GM23248 (cell line): ENCODE data around the gene MPDU1. TPM values are rescaled to one million over a fixed set of nuclear protein-coding genes. Genes with fewer than 3 reads are reported as not detected.

Source experiments
- DNase-seq: peaks from one replicate; pipeline ENCODE4 v3.0.0-alpha.2; 2015
- H2AFZ ChIP-seq: fragments of 200-600 bp; sonication (generic); 2 replicates; pipeline ENCODE4 v1.6.1; 2016; ENCODE audit warnings: antibody characterized with exemption
- H3F3A ChIP-seq: fragments of 200-600 bp; sonication (generic); 2 replicates; pipeline ENCODE4 v1.6.1; 2016; ENCODE audit warnings: mild to moderate bottlenecking, antibody characterized with exemption, mixed run types; ENCODE audit not compliant: insufficient read depth
- H3K27ac ChIP-seq: fragments of 200-600 bp; sonication (generic); 2 replicates; pipeline ENCODE4 v1.5.1; 2016; ENCODE audit warnings: mild to moderate bottlenecking
- H3K27me3 ChIP-seq: fragments of 200-600 bp; sonication (generic); replicated peaks from 2 replicates; pipeline ENCODE4 v1.6.1; 2016; ENCODE audit warnings: mild to moderate bottlenecking; ENCODE audit not compliant: insufficient read depth
- H3K36me3 ChIP-seq: fragments of 200-600 bp; sonication (generic); 2 replicates; pipeline ENCODE4 v1.6.1; 2016; ENCODE audit warnings: low read depth, mild to moderate bottlenecking
- H3K4me1 ChIP-seq: fragments of 200-600 bp; sonication (generic); 2 replicates; pipeline ENCODE4 v1.6.1; 2016; ENCODE audit warnings: mild to moderate bottlenecking; ENCODE audit not compliant: insufficient read depth
- H3K4me2 ChIP-seq: fragments of 200-600 bp; sonication (generic); one replicate; pipeline ENCODE4 v1.6.1; 2016; ENCODE audit warnings: mild to moderate bottlenecking; ENCODE audit not compliant: unreplicated experiment
- H3K4me3 ChIP-seq: fragments of 200-600 bp; sonication (generic); 2 replicates; pipeline ENCODE4 v1.5.1; 2016; ENCODE audit warnings: mild to moderate bottlenecking
- H3K79me2 ChIP-seq: fragments of 200-600 bp; sonication (generic); 2 replicates; pipeline ENCODE4 v1.6.1; 2016; ENCODE audit warnings: mild to moderate bottlenecking; ENCODE audit not compliant: insufficient read depth
- H3K9ac ChIP-seq: fragments of 200-600 bp; sonication (generic); 2 replicates; pipeline ENCODE4 v1.6.1; 2016; ENCODE audit warnings: mild to moderate bottlenecking
- H3K9me2 ChIP-seq: fragments of 200-600 bp; sonication (generic); 2 replicates; pipeline ENCODE4 v1.6.1; 2016; ENCODE audit warnings: mixed run types, mild to moderate bottlenecking, moderate library complexity; ENCODE audit not compliant: insufficient read depth
- H3K9me3 ChIP-seq: fragments of 200-600 bp; sonication (generic); one replicate; pipeline ENCODE4 v1.6.1; 2017; ENCODE audit warnings: low read depth
- H4K20me1 ChIP-seq: fragments of 200-600 bp; sonication (generic); 2 replicates; pipeline ENCODE4 v1.6.0; 2016; ENCODE audit not compliant: insufficient read depth
- EZH2 ChIP-seq: fragments of 200-600 bp; sonication (generic); IDR thresholded peaks from 2 replicates; pipeline ENCODE4 v1.6.1; 2018; ENCODE audit warnings: antibody characterized with exemption, mild to moderate bottlenecking; ENCODE audit not compliant: insufficient read depth, poor library complexity, severe bottlenecking
- EZH2phosphoT487 ChIP-seq: fragments of 200-600 bp; sonication (generic); IDR thresholded peaks from 2 replicates; pipeline ENCODE4 v1.6.1; 2018; ENCODE audit warnings: antibody characterized with exemption, moderate library complexity, mild to moderate bottlenecking, low read depth; ENCODE audit not compliant: insufficient read depth
- WGBS, 2 experiments: methylation state at CpG; one replicate each; pipeline ENCODE4 v1.1.6; 2015 to 2017; ENCODE audit warnings: low lambda C conversion rate in 2 of 2, low coverage in 1 of 2; ENCODE audit errors: missing lambda C conversion rate in 2 of 2; 5-methylcytosine and 5-hydroxymethylcytosine counted together
- in situ Hi-C: fragments of 300-500 bp; cut with MboI; formaldehyde crosslinking; loops from 2 replicates; pipeline ENCODE4 v1.15.0; 2020
- polyA plus RNA-seq: library from polyadenylated mRNA; unstranded; fragments of >200 nt; fragmentation: Nextera tagmentation; extraction: Ambion mirVana; gene quantifications from 2 replicates; pipeline ENCODE4 v1.2.1, GENCODE V29; 2016
- total RNA-seq: library from RNA; depleted of rRNA; stranded (reverse); fragments of >200 nt; shearing (Covaris generic); gene quantifications from 2 replicates; pipeline ENCODE4 v1.2.3, GENCODE V29; 2014

The MPDU1 gene
- total and polyA plus RNA-seq, 2 experiments from 2014 or later: 65.9 to 195 TPM

DNA sequence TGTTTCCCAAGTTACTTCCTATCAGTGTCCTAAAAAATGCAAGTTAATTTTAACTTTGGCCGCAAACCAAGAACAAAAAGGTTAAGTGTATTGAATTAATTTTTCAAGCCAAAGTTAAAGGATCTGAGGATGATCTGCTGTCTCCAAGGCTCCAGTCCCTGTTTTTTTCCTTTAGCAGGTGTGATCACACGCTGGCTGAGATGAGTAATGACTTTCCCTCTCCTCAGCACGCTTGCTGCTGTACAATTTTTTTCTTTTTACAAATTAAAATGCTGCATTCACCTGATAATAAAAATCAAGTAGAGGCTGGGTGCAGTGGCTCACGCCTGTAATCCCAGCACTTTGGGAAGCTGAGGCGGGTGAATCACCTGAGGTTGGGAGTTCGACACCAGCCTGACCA lies 38.7 kb upstream of the MPDU1 start:
- no peaks in the 10 kb centered on the region for H3K36me3 ChIP-seq
- no peaks in the 10 kb centered on the region for H4K20me1 ChIP-seq
- no peak overlapping the region for H3K9ac ChIP-seq
- WGBS, 2 experiments: 64 to 66% methylated on average over 6 of the region's 6 CpGs
- in situ Hi-C loops: no loop called here
- no peaks in the 10 kb centered on the region for H3K79me2 ChIP-seq
- TF ChIP-seq EZH2 (no peak), EZH2phosphoT487 (no peak)
- no peak overlapping the region for H3K27ac ChIP-seq
- no peaks in the 10 kb centered on the region for H3K4me1 ChIP-seq
- H3K4me2 ChIP-seq: no peak overlapping the region
- no peaks in the 10 kb centered on the region for H3K27me3 ChIP-seq
- no peak overlapping the region for H3K4me3 ChIP-seq
- 0 out of 2 replicates have a peak, but pooled peaks cover 1% of the 10 kb centered on the region for H3F3A ChIP-seq
- H2AFZ ChIP-seq: no peak overlapping the region
- DNase-seq: no peak
- H3K9me3 ChIP-seq: no peaks in the 10 kb centered on the region
- H3K9me2 ChIP-seq: no peaks in the 10 kb centered on the region

DNA sequence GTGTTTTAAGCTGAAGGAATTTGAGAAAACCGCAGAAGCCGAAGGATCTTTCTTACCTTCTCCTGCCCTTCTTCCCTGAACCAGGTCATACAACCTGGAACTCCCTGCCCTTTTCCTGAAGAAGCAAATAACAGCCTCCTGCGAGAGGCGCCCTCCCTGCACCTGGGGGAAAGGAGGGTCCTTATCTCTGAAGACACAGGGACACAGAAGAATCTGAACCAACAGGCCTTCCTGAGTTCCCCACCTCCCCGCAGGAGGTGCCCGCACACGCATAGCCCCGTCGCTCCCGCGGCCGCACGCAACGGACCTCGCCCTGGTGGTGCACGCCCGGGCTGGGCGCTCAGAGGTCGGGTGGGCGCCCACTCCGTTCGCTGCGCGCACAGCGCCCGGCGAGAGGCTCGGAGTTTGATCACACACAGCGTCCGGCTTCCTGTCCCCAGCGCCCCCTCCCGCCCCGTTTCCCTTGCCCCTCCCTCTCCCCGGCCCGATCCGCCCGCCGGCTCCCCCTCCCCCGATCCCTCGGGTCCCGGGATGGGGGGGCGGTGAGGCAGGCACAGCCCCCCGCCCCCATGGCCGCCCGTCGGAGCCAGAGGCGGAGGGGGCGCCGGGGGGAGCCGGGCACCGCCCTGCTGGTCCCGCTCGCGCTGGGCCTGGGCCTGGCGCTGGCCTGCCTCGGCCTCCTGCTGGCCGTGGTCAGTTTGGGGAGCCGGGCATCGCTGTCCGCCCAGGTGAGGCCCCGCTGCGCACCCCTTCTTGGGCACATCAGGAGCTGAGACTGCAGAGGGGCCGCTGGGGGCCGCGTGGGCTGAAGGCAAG lies 34.9 kb upstream of the MPDU1 start, which contains the start of gene TNFSF12:
Gene TNFSF12 (plus strand): TSS at position 474 of the 816 bp plus-strand sequence. CDS start 96 bp downstream, at position 570.
- no peak for TF ChIP-seq EZH2phosphoT487
- no peak for TF ChIP-seq EZH2
- in situ Hi-C loops: no loop called here
- no peak within 1 kb of the TSS for H3K27ac ChIP-seq

DNA sequence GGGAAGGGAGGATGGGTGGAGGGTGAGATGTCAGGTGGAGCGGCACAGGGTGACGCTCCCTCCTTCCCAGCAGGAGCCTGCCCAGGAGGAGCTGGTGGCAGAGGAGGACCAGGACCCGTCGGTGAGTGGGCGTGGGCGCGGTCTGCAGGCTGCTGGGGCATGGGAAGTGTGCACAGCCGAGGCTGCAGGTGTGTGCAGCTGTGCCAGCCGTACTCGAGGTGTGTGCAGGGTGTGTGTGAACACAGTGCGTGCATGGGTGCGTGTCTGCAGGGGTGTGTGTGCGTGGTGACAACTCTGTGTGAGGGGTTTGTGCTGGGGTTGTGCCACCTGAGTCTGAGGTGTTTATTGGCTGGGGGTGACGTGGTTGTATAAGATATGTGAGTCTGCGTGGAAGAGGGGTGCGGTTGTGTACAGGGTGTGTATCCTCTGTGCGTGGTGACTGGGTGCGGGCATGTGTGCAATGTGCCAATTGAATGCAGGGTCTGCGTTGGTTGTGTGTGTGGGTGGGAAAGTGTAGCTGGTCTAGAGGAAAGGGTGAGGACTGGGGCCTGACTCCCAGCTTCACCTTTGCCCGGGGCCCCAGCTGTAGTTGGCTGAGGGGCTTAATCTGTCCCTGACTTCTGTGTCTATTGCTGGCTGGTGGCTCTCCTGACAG lies 34.1 kb upstream of the MPDU1 start:
- TF ChIP-seq EZH2 (no peak), EZH2phosphoT487 (no peak)
- H3K27me3 ChIP-seq: no peaks in the 10 kb centered on the region
- in situ Hi-C loops: no loop called here
- peak overlapping the region; percentile 87 for H2AFZ ChIP-seq
- H3K9me3 ChIP-seq: no peaks in the 10 kb centered on the region
- no peak overlapping the region for H3K27ac ChIP-seq
- no peaks in the 10 kb centered on the region for H3K9me2 ChIP-seq
- H3K4me1 ChIP-seq: no peaks in the 10 kb centered on the region
- no peaks in the 10 kb centered on the region for H3K79me2 ChIP-seq
- H3K36me3 ChIP-seq: no peaks in the 10 kb centered on the region
- peak overlapping the region; percentile 79 for H3K4me3 ChIP-seq
- peak overlapping the region; percentile 81 for H3K9ac ChIP-seq
- peak overlapping the region; percentile 76 for H3K4me2 ChIP-seq
- DNase-seq: peak; percentile 52
- 0 out of 2 replicates have a peak, but pooled peaks cover 5% of the 10 kb centered on the region for H3F3A ChIP-seq
- 25 to 26% methylated on average over 20 of the region's 20 CpGs for WGBS, 2 experiments
- H4K20me1 ChIP-seq: no peaks in the 10 kb centered on the region

More for the DNA sequence above, 34.9 kb upstream of the MPDU1 start, which contains the start of gene TNFSF12:
- Histone ChIP-seq H3K36me3 (no peaks in the 10 kb centered on the region), H3K9ac (peak within 1 kb of the TSS; percentile 81), H3K4me1 (no peaks in the 10 kb centered on the region), H3K9me3 (no peaks in the 10 kb centered on the region), H3K4me3 (peak within 1 kb of the TSS; percentile 79), H3K27me3 (no peaks in the 10 kb centered on the region), H3K9me2 (no peaks in the 10 kb centered on the region), H3K79me2 (no peaks in the 10 kb centered on the region), H4K20me1 (no peaks in the 10 kb centered on the region), H2AFZ (peak within 1 kb of the TSS; percentile 87), H3F3A (0 out of 2 replicates have a peak, but pooled peaks cover 5% of the 10 kb centered on the region), H3K4me2 (peak within 1 kb of the TSS; percentile 76)
- DNase-seq: peak; percentile 66
- 1 to 2% methylated on average over 23 to 52 of the region's 65 CpGs for WGBS, 2 experiments

DNA sequence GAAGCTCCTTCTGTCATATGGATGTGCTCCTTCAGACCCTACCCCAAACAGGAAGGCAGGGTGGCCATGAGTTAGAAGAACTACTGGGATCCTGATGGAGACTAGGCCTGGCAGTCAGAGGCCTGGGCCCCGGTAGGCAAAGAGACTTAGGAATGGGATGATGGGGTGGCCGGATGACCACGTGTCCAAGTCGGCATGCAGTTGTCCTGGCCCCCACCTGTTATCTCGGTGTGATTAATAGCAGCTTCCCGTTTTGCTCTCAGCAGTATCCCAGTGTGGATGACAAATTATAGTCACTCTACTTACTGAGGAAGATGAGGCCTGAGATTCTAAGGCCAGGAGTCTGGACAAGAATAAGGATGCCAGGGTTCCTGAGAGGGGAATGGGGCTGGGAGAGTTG lies 33.3 kb upstream of the MPDU1 start:
- no peak for DNase-seq
- Histone ChIP-seq H3K9me2 (no peaks in the 10 kb centered on the region), H3K36me3 (no peaks in the 10 kb centered on the region), H2AFZ (no peak overlapping the region), H3K27me3 (no peaks in the 10 kb centered on the region), H3K4me3 (no peak overlapping the region), H3K9me3 (no peaks in the 10 kb centered on the region), H3K9ac (no peak overlapping the region), H3K4me1 (no peaks in the 10 kb centered on the region), H4K20me1 (no peaks in the 10 kb centered on the region), H3K27ac (no peak overlapping the region), H3F3A (0 out of 2 replicates have a peak, but pooled peaks cover 5% of the 10 kb centered on the region), H3K79me2 (no peaks in the 10 kb centered on the region), H3K4me2 (no peak overlapping the region)
- in situ Hi-C loops: no loop called here
- TF ChIP-seq EZH2 (no peak), EZH2phosphoT487 (no peak)
- WGBS, 2 experiments: 66 to 80% methylated on average over 6 of the region's 6 CpGs
